Epithelial cell of esophagus (primary cell): ENCODE data around the gene CDCA4.

Experiments used
- DNase-seq: peaks from one replicate; pipeline ENCODE4 v3.0.0; 2010; ENCODE audit warnings: low read depth
- H3K4me3 ChIP-seq: 2 replicates; pipeline ENCODE4 v1.5.1; 2011; ENCODE audit warnings: mild to moderate bottlenecking, low read length, control low read depth
- CTCF ChIP-seq: IDR thresholded peaks from 2 replicates; pipeline ENCODE4 v1.5.1; 2011; ENCODE audit warnings: low read depth, mild to moderate bottlenecking, low read length, control low read depth, inconsistent platforms; ENCODE audit not compliant: insufficient read depth; ENCODE audit errors: missing control alignments

Gene CDCA4

DNA sequence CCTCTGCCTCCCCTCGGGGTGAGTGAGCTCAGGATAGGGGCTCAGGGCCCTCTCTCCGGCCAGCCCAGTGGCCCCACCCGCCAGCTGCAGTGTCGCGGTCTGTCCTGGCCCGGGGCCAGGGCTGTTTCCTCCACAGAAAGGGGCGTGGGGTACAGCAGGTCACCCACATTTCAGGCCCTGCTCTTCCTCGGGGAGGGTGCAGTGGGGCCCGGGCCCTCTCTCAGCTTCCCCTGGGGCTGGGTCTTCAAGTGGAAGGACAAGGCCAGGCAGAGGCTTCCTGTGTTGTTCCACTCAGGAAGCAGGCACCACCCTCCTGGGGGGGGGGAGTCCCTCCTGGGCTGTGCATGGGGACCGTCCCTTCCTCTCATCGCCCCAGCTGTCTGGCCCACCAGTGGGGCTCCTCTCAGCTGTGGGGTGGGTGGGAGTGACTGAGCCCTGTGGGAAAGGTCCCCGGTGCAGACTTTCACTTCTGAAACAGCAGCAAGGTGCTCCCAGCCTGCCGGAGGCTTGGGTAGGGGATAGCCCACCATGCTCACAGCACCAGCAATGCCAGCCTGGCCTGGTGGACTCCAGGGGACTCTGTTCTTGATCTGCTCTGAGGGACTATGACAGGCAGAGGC is 40.7 kb upstream of the CDCA4 start:
- TF ChIP-seq CTCF: no peak

GRCh38 chr14:105060751-105061427 is 40.0 kb upstream of the CDCA4 start:
- TF ChIP-seq CTCF: no peak
- no peak for DNase-seq
- no peak overlapping the region for H3K4me3 ChIP-seq

More for the DNA sequence above, 40.7 kb upstream of the CDCA4 start:
- no peak for DNase-seq
- no peak overlapping the region for H3K4me3 ChIP-seq

- DNase-seq: no peak
- TF ChIP-seq CTCF: no peak
- H3K4me3 ChIP-seq: no peak overlapping the region
Measured at GRCh38 chr14:105059925-105060565, 39.2 kb upstream of the CDCA4 start.

DNA sequence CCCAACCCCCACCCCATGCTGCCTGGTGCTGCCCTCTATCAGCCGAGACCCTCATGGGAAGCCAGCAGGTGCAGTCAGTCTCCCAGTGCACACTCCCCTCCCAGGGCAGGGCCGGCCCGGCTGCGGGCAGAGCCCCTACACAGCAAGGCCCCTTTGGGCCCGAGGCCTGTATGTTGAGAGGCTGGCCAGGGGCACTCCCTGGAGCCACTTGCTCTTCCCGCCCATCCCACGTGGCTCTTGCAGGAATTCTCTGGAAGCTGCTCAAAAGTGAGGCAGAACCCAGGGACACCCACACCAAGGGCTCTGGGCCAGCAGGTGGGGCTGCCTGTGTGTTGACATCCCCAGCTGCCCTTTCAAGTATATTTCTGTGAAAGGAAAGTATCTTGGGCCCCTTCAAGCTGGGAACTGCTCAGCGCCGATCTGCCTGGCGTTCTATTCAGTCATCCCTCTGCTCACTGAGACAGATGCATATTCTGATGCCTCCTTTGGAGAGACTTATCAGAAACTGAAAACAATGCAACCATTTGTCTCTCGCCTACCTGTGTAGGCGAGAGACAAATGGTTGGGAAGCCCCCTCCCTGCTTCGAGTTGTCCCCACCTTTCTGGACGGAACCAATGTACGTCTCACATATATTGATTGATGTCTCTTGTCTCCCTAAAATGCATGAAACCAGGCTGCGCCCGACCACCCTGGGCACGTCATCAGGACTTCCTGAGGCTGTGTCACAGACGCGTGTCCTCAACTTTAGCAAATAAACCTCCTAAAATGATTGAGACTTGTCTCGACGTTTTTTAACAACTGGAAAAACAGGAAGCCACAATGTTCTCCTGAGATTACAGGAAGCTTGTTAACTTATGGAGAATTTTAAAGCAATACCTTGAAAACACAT is 38.4 kb upstream of the CDCA4 start:
- no peak for TF ChIP-seq CTCF
- DNase-seq: peak; percentile 22
- no peak overlapping the region for H3K4me3 ChIP-seq

- TF ChIP-seq CTCF: no peak
- DNase-seq: no peak
- H3K4me3 ChIP-seq: no peak overlapping the region
Measured at GRCh38 chr14:105058521-105059034, 37.7 kb upstream of the CDCA4 start.

DNA sequence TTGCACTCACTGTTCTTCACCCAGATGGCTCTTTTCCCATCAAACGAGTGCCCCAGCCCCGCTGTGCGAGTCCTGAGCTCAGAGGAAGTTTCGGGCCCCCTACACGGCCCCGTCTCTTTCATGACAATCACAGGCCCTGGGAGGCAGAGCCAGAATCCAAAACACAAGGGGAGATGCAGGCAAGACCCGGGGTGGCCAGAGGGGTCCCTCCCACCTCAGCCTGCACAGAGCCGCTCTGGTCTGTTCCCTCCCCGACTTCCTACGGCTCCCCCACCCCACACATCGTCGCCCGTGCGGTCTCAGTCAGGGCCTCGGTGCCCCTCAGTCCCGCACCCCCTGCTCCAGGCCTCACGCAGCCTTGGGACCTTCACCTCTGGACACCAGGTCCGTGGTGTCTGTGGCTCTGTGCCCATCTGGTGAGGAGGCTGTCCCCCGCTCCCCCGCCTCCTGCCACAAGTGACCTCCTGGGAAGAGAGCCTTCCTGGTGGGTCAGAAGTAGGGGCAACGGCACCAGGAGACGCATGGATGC is 35.5 kb upstream of the CDCA4 start:
- no peak for DNase-seq
- no peak for TF ChIP-seq CTCF
- H3K4me3 ChIP-seq: no peak overlapping the region
